Loucy (cell line): ENCODE measurements around the gene KRTAP10-8.

ENCODE experiments used
- CTCF ChIP-seq: fragments of 200-600 bp; sonication (generic); conservative IDR thresholded peaks from 2 replicates; pipeline ENCODE4 v1.5.1; 2014; ENCODE audit warnings: mild to moderate bottlenecking, antibody characterized with exemption, low read length
- EZH2phosphoT487 ChIP-seq: fragments of 200-600 bp; IDR thresholded peaks from 2 replicates; pipeline ENCODE4 v1.6.1; 2018; ENCODE audit warnings: antibody characterized with exemption, mild to moderate bottlenecking, moderate library complexity, borderline replicate concordance

- no peak for TF ChIP-seq CTCF
- TF ChIP-seq EZH2phosphoT487: no peak
These were observed 22.1 kb upstream of the KRTAP10-8 start for GRCh38 chr21:44589586-44590305.
